GM18951 (cell line): ENCODE results near the gene TTBK2.

Experiments used
- POLR2A ChIP-seq: IDR thresholded peaks from 4 replicates; pipeline ENCODE4 v1.6.1; 2011; ENCODE audit warnings: mild to moderate bottlenecking; ENCODE audit not compliant: insufficient read length, insufficient read depth; ENCODE audit errors: extremely low read depth
- in situ Hi-C: fragments of 300-500 bp; cut with MboI; formaldehyde crosslinking; loops from one replicate; pipeline ENCODE4 v1.12.0; 2022; ENCODE audit warnings: low sequenced_read_pairs, mixed read lengths, inconsistent platforms; ENCODE audit not compliant: unreplicated experiment

The TTBK2 gene

GRCh38 chr15:42712584-42712983 lies 208.0 kb downstream of the TTBK2 start:
- in situ Hi-C loops = no loop called here
- TF ChIP-seq POLR2A = no peak

DNA sequence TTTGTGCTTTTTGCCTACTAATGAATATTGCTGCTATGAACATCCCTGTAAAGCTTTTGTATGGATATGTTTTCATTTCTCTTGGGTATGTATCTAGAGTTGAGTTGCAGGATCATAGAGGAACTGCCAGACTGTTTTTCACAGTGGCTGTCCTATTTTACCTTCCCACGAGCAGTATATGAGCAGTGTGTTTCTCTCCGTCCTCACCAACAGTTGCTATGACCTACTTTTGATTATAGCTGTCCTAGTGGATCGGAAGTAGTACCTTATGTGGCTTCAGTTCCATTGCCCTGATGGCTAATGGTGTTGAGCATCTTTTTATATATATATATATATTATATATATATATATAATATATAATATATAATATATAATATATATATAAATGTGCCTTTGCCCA lies 208.8 kb downstream of the TTBK2 start:
- in situ Hi-C loops = no loop called here
- TF ChIP-seq POLR2A = no peak

GRCh38 chr15:42710662-42711061 lies 209.9 kb downstream of the TTBK2 start:
- in situ Hi-C loops = no loop called here
- no peak for TF ChIP-seq POLR2A

DNA sequence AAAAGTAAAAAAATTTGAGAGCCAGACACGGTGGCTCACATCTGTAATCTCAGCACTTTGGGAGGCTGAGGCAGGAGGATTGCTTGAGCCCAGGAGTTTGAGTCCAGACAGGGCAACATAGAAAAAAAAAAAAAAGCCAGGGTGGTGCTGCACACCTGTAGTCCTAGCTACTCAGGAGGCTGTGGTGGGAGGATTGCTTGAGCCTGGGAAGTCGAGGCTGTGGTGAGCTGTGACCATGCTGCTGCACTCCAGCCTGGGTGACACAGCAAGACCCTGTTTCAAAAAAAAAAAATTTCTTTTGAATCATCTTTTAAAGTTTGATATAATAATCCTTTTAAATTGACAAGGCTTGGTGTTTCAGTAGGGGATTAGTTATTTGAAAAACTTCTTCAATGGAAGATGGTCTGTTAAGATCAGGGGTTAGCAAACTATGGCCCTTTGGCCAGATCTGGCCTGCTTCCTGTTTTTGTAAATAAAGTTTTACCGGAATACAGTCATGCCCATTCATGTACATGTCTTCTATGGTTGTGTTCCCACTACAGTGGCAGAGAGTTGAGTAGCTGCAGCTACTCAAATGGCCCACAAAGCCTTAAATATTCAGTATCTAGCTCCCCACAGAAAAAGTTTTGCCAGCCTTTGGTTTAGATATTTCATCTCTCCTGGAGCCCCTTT lies 212.6 kb downstream of the TTBK2 start:
- no peak for TF ChIP-seq POLR2A
- in situ Hi-C loops = loop anchor here (5.0 kb wide), 1 partner anchor 224 kb away; no protein-coding TSS in a partner anchor

DNA sequence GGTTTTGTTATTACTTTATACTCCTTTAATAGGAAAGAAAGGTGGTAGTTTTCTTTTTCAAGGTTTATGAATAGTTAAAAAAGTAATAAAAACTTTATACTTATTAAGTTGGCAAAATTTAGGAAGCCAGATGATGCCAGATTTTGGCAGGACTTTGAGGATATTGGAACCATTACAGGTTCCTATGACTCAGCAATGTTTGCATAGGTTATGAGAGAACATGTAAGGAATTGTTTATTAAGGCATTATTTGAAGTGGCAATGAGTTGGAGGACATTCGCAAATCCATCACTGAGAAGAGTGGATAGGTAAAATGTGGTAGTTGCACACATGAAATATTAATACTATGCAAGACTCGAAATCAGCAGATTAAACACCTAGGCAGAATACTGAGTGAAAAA lies 213.5 kb downstream of the TTBK2 start:
- no peak for TF ChIP-seq POLR2A
- in situ Hi-C loops = loop anchor here (5.0 kb wide), 1 partner anchor 225 kb away; no protein-coding TSS in a partner anchor

DNA sequence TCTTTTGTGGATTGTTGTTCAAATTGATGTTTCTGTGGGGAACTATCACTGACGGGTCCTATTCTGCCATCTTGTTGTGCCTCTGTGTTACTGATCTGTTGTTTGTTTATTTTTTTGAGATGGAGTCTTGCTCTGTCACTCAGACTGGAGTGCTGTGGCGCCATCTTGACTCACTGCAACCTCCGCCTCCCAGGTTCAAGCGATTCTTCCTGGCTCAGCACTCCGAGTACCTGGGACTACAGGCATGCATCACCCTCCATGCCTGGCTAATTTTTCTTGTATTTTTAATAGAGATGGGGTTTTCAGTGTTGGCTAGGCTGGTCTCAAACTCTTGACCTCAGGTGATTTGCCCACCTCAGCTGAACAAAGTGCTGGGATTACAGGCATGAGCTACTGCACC lies 215.2 kb downstream of the TTBK2 start:
- in situ Hi-C loops = loop anchor here (5.0 kb wide), 1 partner anchor 227 kb away; no protein-coding TSS in a partner anchor

DNA sequence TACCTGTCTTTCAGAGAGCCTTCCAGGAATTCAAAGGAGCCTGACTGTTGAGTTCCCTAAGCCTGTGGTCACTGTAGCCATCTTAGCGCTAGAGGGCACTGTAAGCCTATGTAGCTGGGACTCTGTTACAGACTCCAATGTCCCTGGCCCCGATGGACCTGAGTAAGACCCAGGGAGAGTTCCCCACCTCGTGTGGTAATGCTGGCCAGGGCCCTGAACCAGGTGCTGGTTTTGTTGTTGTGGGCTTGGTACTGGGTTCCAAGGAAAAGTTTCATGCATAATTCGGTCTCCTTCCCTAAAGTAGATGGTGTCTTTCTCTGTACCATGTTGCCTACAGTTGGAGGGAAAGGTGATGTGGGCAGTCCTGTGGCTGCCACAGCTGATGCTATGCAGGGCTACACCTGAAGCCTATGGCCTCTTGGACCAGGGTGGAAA lies 216.1 kb downstream of the TTBK2 start:
- in situ Hi-C loops = no loop called here
- TF ChIP-seq POLR2A = no peak

More for the DNA sequence above, 215.2 kb downstream of the TTBK2 start:
- no peak for TF ChIP-seq POLR2A

GRCh38 chr15:42696626-42697025 lies 224.0 kb downstream of the TTBK2 start:
- TF ChIP-seq POLR2A = no peak
- in situ Hi-C loops = no loop called here

DNA sequence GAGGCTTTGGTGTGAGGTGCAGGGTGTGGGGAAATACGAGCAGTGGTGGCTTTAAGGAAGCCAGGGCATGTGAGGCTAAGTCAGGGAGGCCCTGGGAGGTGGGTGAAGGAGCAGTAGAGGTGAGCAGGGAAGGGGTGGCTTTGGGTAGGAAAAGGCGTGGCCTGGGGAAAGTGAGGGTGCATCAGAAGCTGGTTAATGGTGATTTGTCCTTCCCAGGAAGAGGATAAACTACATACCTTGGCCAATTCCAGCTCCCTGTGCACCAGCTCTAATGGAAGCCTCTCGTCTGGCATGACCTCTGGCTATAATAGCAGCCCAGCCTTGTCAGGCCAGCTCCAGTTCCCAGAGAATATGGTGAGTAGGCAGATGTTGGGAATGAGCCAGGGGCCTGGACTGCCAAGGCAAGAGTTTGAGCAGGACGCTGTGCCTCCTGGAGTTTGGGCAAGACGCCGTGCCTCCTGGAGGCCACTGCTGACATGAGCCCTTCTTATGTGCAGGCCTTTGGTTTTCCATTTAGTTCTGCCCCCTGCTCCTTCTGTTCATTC lies 225.0 kb downstream of the TTBK2 start:
- no peak for TF ChIP-seq POLR2A

DNA sequence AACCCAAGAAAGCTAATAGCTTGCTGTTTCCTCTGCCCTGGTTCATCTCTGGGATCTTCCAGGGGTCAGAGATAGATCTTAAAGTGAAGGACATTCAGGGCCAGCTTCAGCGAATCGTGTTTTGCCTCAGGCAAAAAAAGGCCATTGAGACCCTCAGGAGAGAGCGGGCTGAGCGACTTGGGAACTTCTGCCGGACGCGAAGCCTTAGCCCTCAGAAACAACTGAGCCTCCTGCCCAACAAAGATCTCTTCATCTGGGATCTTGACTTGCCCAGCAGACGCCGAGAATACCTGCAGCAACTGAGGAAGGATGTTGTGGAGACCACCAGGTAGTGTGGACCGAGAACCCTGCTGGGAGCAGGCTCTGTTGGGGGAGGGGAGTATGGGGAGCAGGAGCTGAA lies 226.2 kb downstream of the TTBK2 start:
- in situ Hi-C loops = no loop called here
- no peak for TF ChIP-seq POLR2A

More for the DNA sequence above, 225.0 kb downstream of the TTBK2 start:
- in situ Hi-C loops = no loop called here

- no peak for TF ChIP-seq POLR2A
- in situ Hi-C loops = no loop called here
Measured at GRCh38 chr15:42693942-42694341, 226.6 kb downstream of the TTBK2 start.

DNA sequence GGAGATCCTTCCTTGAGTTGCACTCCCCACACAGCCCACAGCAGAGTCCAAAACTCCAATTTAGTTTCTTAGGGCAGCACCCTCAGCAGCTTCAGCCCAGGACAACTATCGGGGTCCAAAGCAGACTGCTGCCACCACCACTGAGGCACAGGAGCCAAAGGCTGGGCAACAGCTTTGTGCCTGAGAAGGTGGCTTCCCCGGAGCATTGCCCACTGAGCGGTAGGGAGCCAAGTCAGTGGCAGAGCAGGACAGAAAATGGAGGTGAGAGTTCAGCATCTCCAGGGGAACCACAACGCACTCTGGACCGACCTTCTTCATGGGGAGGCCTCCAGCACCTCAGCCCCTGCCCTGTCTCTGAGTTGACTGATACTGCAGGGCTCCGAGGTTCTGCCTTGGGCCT lies 227.1 kb downstream of the TTBK2 start:
- in situ Hi-C loops = no loop called here
- no peak for TF ChIP-seq POLR2A

DNA sequence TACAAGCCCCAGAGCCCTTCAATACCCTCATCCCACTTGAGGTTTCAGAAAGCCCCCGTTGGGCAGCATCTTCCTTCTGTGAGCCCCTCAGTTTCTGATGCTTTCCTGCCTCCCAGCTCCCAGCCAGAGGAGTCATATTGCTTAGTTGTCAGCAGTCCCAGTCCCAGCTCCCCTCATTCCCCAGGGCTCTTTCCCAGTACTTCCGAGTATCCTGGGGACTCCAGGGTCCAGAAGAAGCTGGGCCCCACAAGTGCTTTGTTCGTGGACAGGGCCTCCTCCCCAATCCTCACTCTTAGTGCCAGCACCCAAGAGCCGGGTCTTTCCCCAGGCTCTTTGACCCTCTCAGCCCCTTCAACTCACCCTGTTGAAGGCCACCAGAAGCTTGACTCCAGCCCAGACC lies 227.6 kb downstream of the TTBK2 start:
- in situ Hi-C loops = no loop called here
- no peak for TF ChIP-seq POLR2A

GRCh38 chr15:42692536-42692935 lies 228.0 kb downstream of the TTBK2 start:
- no peak for TF ChIP-seq POLR2A
- in situ Hi-C loops = no loop called here
